H1 (cell line): ENCODE results near the gene NDP. TPM values are rescaled to one million over a fixed set of nuclear protein-coding genes. Genes with fewer than 3 reads are reported as not detected.

ENCODE experiments used
- CTCF ChIA-PET: fragments of 300-600 bp; sonication (Branson Sonifier 250); formaldehyde crosslinking; loops from one replicate; lab custom pipeline; 2021; ENCODE audit not compliant: partially characterized antibody; lab: Charles Lee
- POLR2A ChIA-PET: fragments of 300-600 bp; sonication (Branson Sonifier 250); formaldehyde crosslinking; loops from one replicate; lab custom pipeline; 2021; ENCODE audit warnings: inconsistent platforms; ENCODE audit not compliant: partially characterized antibody; lab: Charles Lee
- DNase-seq, 2 experiments: peaks; one replicate each; pipeline versions ENCODE4 v3.0.0 to v3.0.0-alpha.2; 2010 to 2022; ENCODE audit warnings: low spot score in 2 of 2, low read depth in 1 of 2, mixed read lengths in 1 of 2
- FAIRE-seq: peaks from 2 replicates; lab custom pipeline; 2011; peaks lifted over from hg19 to GRCh38; lab: Jason Lieb, UNC
- H2AFZ ChIP-seq: 2 replicates; pipeline ENCODE4 v1.8.1; 2012; ENCODE audit warnings: low read length, inconsistent platforms
- H2AK5ac ChIP-seq: 2 replicates; pipeline ENCODE4 v1.6.1; 2013; ENCODE audit warnings: low read depth, low read length
- H2BK120ac ChIP-seq: replicated peaks from 2 replicates; pipeline ENCODE3; 2013; ENCODE audit warnings: low read depth, low read length, inconsistent platforms
- H2BK12ac ChIP-seq: 2 replicates; pipeline ENCODE4 v1.6.1; 2013; ENCODE audit warnings: low read depth, low read length
- H2BK15ac ChIP-seq: 2 replicates; pipeline ENCODE4 v1.6.1; 2013; ENCODE audit warnings: low read length
- H2BK20ac ChIP-seq: 2 replicates; pipeline ENCODE4 v1.6.1; 2013; ENCODE audit warnings: low read length
- H2BK5ac ChIP-seq: 2 replicates; pipeline ENCODE4 v1.6.1; 2013; ENCODE audit warnings: low read depth, low read length
- H3K14ac ChIP-seq: 2 replicates; pipeline ENCODE4 v1.6.1; 2013; ENCODE audit warnings: inconsistent platforms; ENCODE audit not compliant: insufficient read length
- H3K18ac ChIP-seq: 2 replicates; pipeline ENCODE4 v1.6.1; 2013; ENCODE audit warnings: low read length; ENCODE audit errors: extremely low read depth
- H3K23ac ChIP-seq: 2 replicates; pipeline ENCODE4 v1.6.1; 2013; ENCODE audit warnings: inconsistent platforms; ENCODE audit not compliant: insufficient read length
- H3K23me2 ChIP-seq: 2 replicates; pipeline ENCODE4 v1.6.1; 2013; ENCODE audit warnings: low read depth, low read length
- H3K27ac ChIP-seq: 2 replicates; pipeline ENCODE4 v1.6.1; 2011; ENCODE audit warnings: low read depth, low read length, inconsistent platforms
- H3K27me3 ChIP-seq, 4 experiments: replicated peaks in 1 of 4; 1 replicate in 1 of 4; 2 replicates in 3 of 4; pipeline versions ENCODE4 v1.6.1 to v1.8.1; 2011 to 2013; ENCODE audit warnings: low read length in 3 of 4, mild to moderate bottlenecking in 3 of 4, inconsistent platforms in 2 of 4, mixed read lengths in 2 of 4, moderate library complexity in 1 of 4; ENCODE audit not compliant: control insufficient read depth in 3 of 4, insufficient read depth in 3 of 4; ENCODE audit errors: extremely low read depth in 1 of 4
- H3K36me3 ChIP-seq, 4 experiments: 2 replicates each; pipeline versions ENCODE4 v1.6.1 to v1.8.1; 2011 to 2013; ENCODE audit warnings: mild to moderate bottlenecking in 4 of 4, low read length in 3 of 4, moderate library complexity in 2 of 4, control low read depth in 1 of 4, inconsistent platforms in 1 of 4; ENCODE audit not compliant: insufficient read depth in 4 of 4, control insufficient read depth in 2 of 4
- H3K4ac ChIP-seq: replicated peaks from 2 replicates; pipeline ENCODE3; 2013; ENCODE audit warnings: low read length, low read depth, mixed read lengths, inconsistent platforms; ENCODE audit not compliant: insufficient read length
- H3K4me1 ChIP-seq, 4 experiments: replicated peaks in 1 of 4; 1 replicate in 1 of 4; 2 replicates in 3 of 4; pipeline versions ENCODE4 v1.6.1 to v1.8.1; 2011 to 2013; ENCODE audit warnings: low read length in 3 of 4, inconsistent platforms in 2 of 4, mixed read lengths in 1 of 4; ENCODE audit not compliant: insufficient read depth in 4 of 4, control insufficient read depth in 3 of 4
- H3K4me2 ChIP-seq, 2 experiments: 2 replicates each; pipeline versions ENCODE4 v1.6.1 to v1.8.1; 2011 to 2013; ENCODE audit warnings: low read depth in 2 of 2, low read length in 2 of 2, control low read depth in 1 of 2, inconsistent platforms in 1 of 2, mild to moderate bottlenecking in 1 of 2; ENCODE audit not compliant: insufficient read depth in 1 of 2
- H3K4me3 ChIP-seq, 4 experiments: fragments of 200-600, 300-600 bp in 1 of 4; sonication (generic), shearing (Covaris generic), sonication (Bioruptor Twin) in 1 of 4; 2 replicates each; pipeline versions ENCODE4 v1.5.1 to v1.8.1; 2011 to 2016; ENCODE audit warnings: low read length in 4 of 4, low read depth in 3 of 4, control low read depth in 2 of 4, inconsistent platforms in 2 of 4, mild to moderate bottlenecking in 2 of 4, mixed read lengths in 1 of 4, moderate library complexity in 1 of 4; ENCODE audit not compliant: insufficient read depth in 2 of 4; ENCODE audit errors: extremely low read depth in 1 of 4
- H3K56ac ChIP-seq: replicated peaks from 2 replicates; pipeline ENCODE3; 2013; ENCODE audit warnings: low read depth, mild to moderate bottlenecking, mixed read lengths, low read length, inconsistent platforms; ENCODE audit not compliant: insufficient read length
- H3K79me1 ChIP-seq: 2 replicates; pipeline ENCODE4 v1.6.1; 2013; ENCODE audit warnings: low read depth, low read length, control low read depth
- H3K79me2 ChIP-seq, 2 experiments: 2 replicates each; pipeline versions ENCODE4 v1.6.1 to v1.8.1; 2012 to 2013; ENCODE audit warnings: low read length in 2 of 2, mild to moderate bottlenecking in 2 of 2, inconsistent platforms in 1 of 2; ENCODE audit not compliant: insufficient read depth in 2 of 2, control insufficient read depth in 1 of 2
- H3K9ac ChIP-seq, 4 experiments: replicated peaks in 1 of 4; 1 replicate in 1 of 4; 2 replicates in 3 of 4; pipeline versions ENCODE4 v1.6.1 to v1.8.1; 2011 to 2013; ENCODE audit warnings: low read depth in 3 of 4, low read length in 3 of 4, control low read depth in 2 of 4, mild to moderate bottlenecking in 2 of 4, moderate library complexity in 2 of 4, inconsistent platforms in 1 of 4; ENCODE audit errors: extremely low read depth in 1 of 4
- H3K9me3 ChIP-seq, 2 experiments: 2 replicates each; pipeline versions ENCODE4 v1.6.1 to v1.8.1; 2012 to 2013; ENCODE audit warnings: mild to moderate bottlenecking in 2 of 2, moderate library complexity in 2 of 2, control low read depth in 1 of 2, inconsistent platforms in 1 of 2, low read depth in 1 of 2, low read length in 1 of 2, mixed read lengths in 1 of 2; ENCODE audit not compliant: insufficient read depth in 2 of 2
- H4K20me1 ChIP-seq, 2 experiments: replicated peaks in 1 of 2; 2 replicates each; pipeline versions ENCODE3 to v1.8.1; 2011 to 2013; ENCODE audit warnings: inconsistent platforms in 2 of 2, low read length in 2 of 2, mild to moderate bottlenecking in 1 of 2; ENCODE audit not compliant: insufficient read depth in 2 of 2, control insufficient read depth in 1 of 2
- H4K5ac ChIP-seq: 2 replicates; pipeline ENCODE4 v1.6.1; 2013; ENCODE audit warnings: low read length, low read depth, mixed read lengths, inconsistent platforms; ENCODE audit not compliant: insufficient read length
- H4K8ac ChIP-seq: 2 replicates; pipeline ENCODE4 v1.8.0; 2013; ENCODE audit warnings: mild to moderate bottlenecking, moderate library complexity, low read length, inconsistent platforms; ENCODE audit not compliant: insufficient read depth; ENCODE audit errors: extremely low read depth
- H4K91ac ChIP-seq: replicated peaks from 2 replicates; pipeline ENCODE3; 2013; ENCODE audit warnings: low read length, mixed read lengths, inconsistent platforms; ENCODE audit not compliant: insufficient read length
- BACH1 ChIP-seq: IDR thresholded peaks from 2 replicates; pipeline ENCODE4 v1.6.1; 2012; ENCODE audit warnings: low read length, improper control_type of control experiment
- CHD1 ChIP-seq: IDR thresholded peaks from 2 replicates; pipeline ENCODE4 v1.6.1; 2012; ENCODE audit warnings: low read depth, low read length, improper control_type of control experiment
- CHD2 ChIP-seq: IDR thresholded peaks from 2 replicates; pipeline ENCODE4 v1.6.1; 2012; ENCODE audit warnings: low read length, improper control_type of control experiment
- GTF2F1 ChIP-seq: IDR thresholded peaks from 2 replicates; pipeline ENCODE4 v1.6.1; 2012; ENCODE audit warnings: low read depth, low read length, improper control_type of control experiment, borderline replicate concordance
- HDAC6 ChIP-seq: IDR thresholded peaks from one replicate; pipeline ENCODE4 v1.7.1; 2012; ENCODE audit warnings: low read depth, mild to moderate bottlenecking, inconsistent platforms, low read length, moderate library complexity
- KDM4A ChIP-seq: IDR thresholded peaks from one replicate; pipeline ENCODE4 v1.7.1; 2012; ENCODE audit warnings: low read depth, mild to moderate bottlenecking, moderate library complexity, low read length, inconsistent platforms; ENCODE audit not compliant: severe bottlenecking
- KDM5A ChIP-seq: fragments of 200-600 bp; IDR thresholded peaks from 2 replicates; pipeline ENCODE4 v1.7.1; 2012; ENCODE audit warnings: mild to moderate bottlenecking, low read length, inconsistent platforms, mixed read lengths
- MAFK ChIP-seq: IDR thresholded peaks from 2 replicates; pipeline ENCODE4 v1.6.1; 2012; ENCODE audit warnings: low read depth, mild to moderate bottlenecking, improper control_type of control experiment, low read length
- NANOG ChIP-seq: IDR thresholded peaks from 2 replicates; pipeline ENCODE4 v1.6.1; 2011; ENCODE audit warnings: low read length, low read depth, mild to moderate bottlenecking, inconsistent platforms; ENCODE audit not compliant: insufficient read depth, poor library complexity, severe bottlenecking
- POLR2A ChIP-seq, 2 experiments: IDR thresholded peaks; 1 replicate in 1 of 2; 2 replicates in 1 of 2; pipeline ENCODE4 v1.6.1; 2011; ENCODE audit warnings: low read depth in 2 of 2, low read length in 2 of 2, mild to moderate bottlenecking in 2 of 2; ENCODE audit errors: control extremely low read depth in 1 of 2
- RBBP5 ChIP-seq: IDR thresholded peaks from 2 replicates; pipeline ENCODE4 v1.7.1; 2012; ENCODE audit warnings: low read depth, mild to moderate bottlenecking, inconsistent platforms, low read length, moderate library complexity, borderline replicate concordance
- SAP30 ChIP-seq: fragments of 300-600 bp; sonication (generic); IDR thresholded peaks from 2 replicates; pipeline ENCODE4 v1.7.1; 2012; ENCODE audit warnings: low read length, moderate library complexity, mild to moderate bottlenecking, inconsistent platforms; ENCODE audit not compliant: insufficient read depth, insufficient replicate concordance
- SP1 ChIP-seq: IDR thresholded peaks from 2 replicates; pipeline ENCODE4 v1.6.1; 2011; ENCODE audit warnings: low read depth, low read length
- SP4 ChIP-seq: IDR thresholded peaks from 2 replicates; pipeline ENCODE4 v1.6.1; 2012; ENCODE audit warnings: low read length, inconsistent platforms
- SUZ12 ChIP-seq: fragments of 200-600 bp; sonication (generic); IDR thresholded peaks from 2 replicates; pipeline ENCODE4 v1.6.1; 2012; ENCODE audit warnings: mild to moderate bottlenecking, inconsistent platforms, low read length, moderate library complexity, mixed read lengths
- TCF12 ChIP-seq: IDR thresholded peaks from 2 replicates; pipeline ENCODE4 v1.6.1; 2011; ENCODE audit warnings: low read depth, mild to moderate bottlenecking, low read length
- TEAD4 ChIP-seq: IDR thresholded peaks from 2 replicates; pipeline ENCODE4 v1.6.1; 2012; ENCODE audit warnings: low read depth, low read length, inconsistent platforms, mixed read lengths
- WGBS, 2 experiments: shearing (Covaris generic) in 1 of 2; methylation state at CpG; one replicate each; pipeline versions ENCODE4 v1.1.6 to v1.1.7; 2013 to 2015; ENCODE audit warnings: low lambda C conversion rate in 2 of 2, mixed read lengths in 2 of 2, inconsistent platforms in 1 of 2, low coverage in 1 of 2, missing lambda C conversion rate in 1 of 2; ENCODE audit not compliant: insufficient replicate concordance in 2 of 2, insufficient coverage in 1 of 2, insufficient read length in 1 of 2; ENCODE audit errors: extremely low coverage in 1 of 2, missing lambda C conversion rate in 1 of 2; 5-methylcytosine and 5-hydroxymethylcytosine counted together
- polyA plus RNA-seq, 7 experiments: library from polyadenylated mRNA; depleted of rRNA in 3 of 7; stranded (reverse) in 5 of 7; unstranded in 2 of 7; fragments of >200 nt in 5 of 7; fragments of 200-250 nt in 2 of 7; gene quantifications; 1 replicate in 5 of 7; 2 replicates in 1 of 7; 4 replicates in 1 of 7; pipeline versions ENCODE4 v1.2.1 to v1.2.3, GENCODE V29; 2011 to 2013; ENCODE audit warnings: missing spikeins in 2 of 7, mixed read lengths in 2 of 7
- total RNA-seq: library from RNA; stranded (reverse); fragmentation: NEBNext Ultra II Directional; extraction: Animal tissue kit (Norgen Biotek cat#: 25700); gene quantifications from 2 replicates; pipeline ENCODE4 v1.2.1, GENCODE V29; 2021

Gene NDP
- total and polyA plus RNA-seq, 2 of the 8 experiments (the other 6 are each of a cell fraction or from before 2014, with no cell fraction given) = 0.26 to 0.82 TPM

DNA sequence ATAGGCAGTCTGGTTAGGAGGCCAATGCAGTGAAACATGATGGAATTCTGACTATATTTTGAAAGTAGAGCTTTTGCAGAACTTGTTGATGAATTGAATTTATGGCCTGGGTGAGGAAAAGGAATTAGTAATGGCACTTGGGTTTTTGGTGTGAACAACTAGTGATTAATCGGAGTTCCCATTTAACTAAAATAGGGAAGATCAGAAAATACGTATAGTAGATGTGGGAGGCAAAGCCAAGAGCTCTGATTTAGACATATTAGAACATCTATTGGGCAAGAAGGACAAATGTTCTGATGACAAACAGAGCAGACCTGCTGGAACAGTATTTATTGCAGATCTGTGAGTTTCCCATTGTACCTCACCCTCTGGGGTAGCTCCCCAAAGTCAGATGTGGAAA lies 12.3 kb upstream of the NDP start:
- H2BK15ac ChIP-seq = no peak overlapping the region
- DNase-seq (no peak), FAIRE-seq (no peak)
- no peak overlapping the region for H3K14ac ChIP-seq
- H2BK12ac ChIP-seq = no peak overlapping the region
- no peaks in the 10 kb centered on the region for H3K23me2 ChIP-seq
- H2BK5ac ChIP-seq = no peak overlapping the region
- WGBS, 2 experiments = 82% methylated on average over 2 of the region's 2 CpGs; no CpG with 5 or more reads in 1 of the 2 experiments
- no peak overlapping the region for H3K9ac ChIP-seq
- H2BK20ac ChIP-seq = no peak overlapping the region
- H3K23ac ChIP-seq = no peak overlapping the region
- H2AK5ac ChIP-seq = no peak overlapping the region
- no peak overlapping the region for H3K18ac ChIP-seq
- H4K91ac ChIP-seq = no peak overlapping the region
- H2AFZ ChIP-seq = no peak overlapping the region
- no peaks in the 10 kb centered on the region for H3K79me2 ChIP-seq
- no peak overlapping the region for H3K4ac ChIP-seq
- no peaks in the 10 kb centered on the region for H3K27me3 ChIP-seq
- H3K4me3 ChIP-seq = no peak overlapping the region
- H3K36me3 ChIP-seq = no peaks in the 10 kb centered on the region
- no peak overlapping the region for H4K8ac ChIP-seq
- POLR2A ChIA-PET = no interaction called here
- no peaks in the 10 kb centered on the region for H3K9me3 ChIP-seq
- H3K4me1 ChIP-seq = no peaks in the 10 kb centered on the region
- H2BK120ac ChIP-seq = no peak overlapping the region
- H4K5ac ChIP-seq = no peak overlapping the region
- no peak overlapping the region for H3K27ac ChIP-seq
- H3K56ac ChIP-seq = no peak overlapping the region
- no peak overlapping the region for H3K4me2 ChIP-seq
- CTCF ChIA-PET = no interaction called here
- H3K79me1 ChIP-seq = no peaks in the 10 kb centered on the region
- no peaks in the 10 kb centered on the region for H4K20me1 ChIP-seq
- TF ChIP-seq KDM5A (no peak), TEAD4 (no peak), CHD2 (no peak), CHD1 (no peak), KDM4A (no peak), MAFK (no peak), TCF12 (no peak), POLR2A (IDR thresholded peaks at IDR 0.05; ENCODE audit: control extremely low read depth in 1 of 2, low read depth in 2 of 2, low read length in 2 of 2) (no peak), GTF2F1 (no peak), BACH1 (no peak), SP4 (no peak), SP1 (no peak), NANOG (no peak), HDAC6 (no peak), RBBP5 (no peak), SAP30 (no peak), SUZ12 (no peak)
